Psoas muscle (tissue), 8 donors: ENCODE results near the gene EDIL3. TPM values are rescaled to one million over a fixed set of nuclear protein-coding genes. Genes with fewer than 3 reads are reported as not detected.

Experiments
- ATAC-seq, 4 donors: fragments of 200-7000 bp; cut with Tn5 transposase; one replicate each; pipeline ENCODE4 v1.9.1; 2020; ENCODE audit warnings: moderate library complexity in 3 of 4, mild to moderate bottlenecking in 2 of 4
- DNase-seq, 2 donors: peaks; one replicate each; pipeline ENCODE4 v3.0.0-alpha.2; 2020
- H3K27ac ChIP-seq: fragments of 200-600 bp; one replicate; pipeline ENCODE4 v1.8.0; 2022
- H3K27me3 ChIP-seq, 3 donors: fragments of 200-600 bp in 1 of 3; one replicate each; pipeline versions ENCODE4 v1.6.1 to v1.8.0; 2013 to 2022; ENCODE audit warnings: low read length in 2 of 3, mild to moderate bottlenecking in 2 of 3, moderate library complexity in 1 of 3; ENCODE audit not compliant: insufficient read depth in 3 of 3
- H3K36me3 ChIP-seq, 2 donors: fragments of 200-600 bp in 1 of 2; one replicate each; pipeline versions ENCODE4 v1.6.1 to v1.8.0; 2013 to 2022; ENCODE audit warnings: low read depth in 1 of 2, mild to moderate bottlenecking in 1 of 2, moderate library complexity in 1 of 2; ENCODE audit not compliant: insufficient read depth in 1 of 2
- H3K4me1 ChIP-seq: fragments of 200-600 bp; one replicate; pipeline ENCODE4 v1.8.0; 2022
- H3K4me3 ChIP-seq: fragments of 200-600 bp; one replicate; pipeline ENCODE4 v1.8.0; 2022; ENCODE audit warnings: mild to moderate bottlenecking
- H3K9me3 ChIP-seq: fragments of 200-600 bp; one replicate; pipeline ENCODE4 v1.8.0; 2022
- CTCF ChIP-seq: fragments of 200-600 bp; IDR thresholded peaks from one replicate; pipeline ENCODE4 v1.8.0; 2022; ENCODE audit warnings: antibody characterized with exemption
- WGBS, 3 donors: extraction: QIAGEN DNeasy Blood & Tissue Kit; methylation state at CpG; one replicate each; pipeline versions ENCODE4 v1.1.6 to v1.1.7; 2013; 5-methylcytosine and 5-hydroxymethylcytosine counted together
- intact Hi-C, 2 donors: fragments of 100-400 bp; cut with DNase I; formaldehyde crosslinking; loops; one replicate each; pipeline versions ENCODE4 v1.11.0 to v1.14.2; 2022
- polyA plus RNA-seq, 3 donors: library from polyadenylated mRNA; stranded (reverse); fragments of 200-250 nt; gene quantifications; one replicate each; pipeline ENCODE4 v1.2.3, GENCODE V29; 2013
- total RNA-seq, 4 donors: library from RNA; stranded (reverse); fragmentation: NEBNext Ultra II Directional in 2 of 4; extraction: Animal tissue kit (Norgen Biotek cat#: 25700) in 2 of 4; gene quantifications; one replicate each; pipeline versions ENCODE4 v1.2.1 to v1.2.4, GENCODE V29; 2021 to 2023
- donor health status: healthy with polysubstance abuse.
- donor health status: DM: no; HTN: no; CAD: no; lungs with moderate emphysema.
- donor health status: Bipolar disorder and iron deficiency.
- donor health status: healthy.
- donor health status: DM: yes; HTN: yes; CAD: no.
- donor health status: DM: no; HTN: no; CAD: no.
- donor health status: DM: no; HTN: no; CAD: no.
- donor health status: DM: yes; HTN: yes; CAD: no.

Gene EDIL3
- total and polyA plus RNA-seq, 7 donors: 0.11 to 0.91 (median 0.34) TPM

- intact Hi-C loops: no loop called here
These were observed 293.4 kb downstream of the EDIL3 start for GRCh38 chr5:84091127-84091799.

GRCh38 chr5:84088996-84089395 lies 295.7 kb downstream of the EDIL3 start:
- no peak for ATAC-seq
- WGBS, 3 donors: 46 to 64% (median 62%) methylated on average over 2 of the region's 2 CpGs
- intact Hi-C loops: no loop called here

More at GRCh38 chr5:84091127-84091799, 293.4 kb downstream of the EDIL3 start:
- Histone ChIP-seq H3K27me3 (no peaks in the 10 kb centered on the region), H3K9me3 (no peaks in the 10 kb centered on the region), H3K4me1 (no peaks in the 10 kb centered on the region), H3K27ac (no peak overlapping the region), H3K4me3 (no peak overlapping the region), H3K36me3 (no peaks in the 10 kb centered on the region)
- no peak for ATAC-seq
- 56 to 65% (median 63%) methylated on average over 4 of the region's 4 CpGs for WGBS, 3 donors
- DNase-seq: no peak
- TF ChIP-seq CTCF: no peak

GRCh38 chr5:84086511-84086910 lies 298.2 kb downstream of the EDIL3 start:
- WGBS, 3 donors: 85 to 90% (median 88%) methylated on average over 6 of the region's 6 CpGs
- Histone ChIP-seq H3K27me3 (no peaks in the 10 kb centered on the region), H3K9me3 (no peaks in the 10 kb centered on the region), H3K4me1 (no peaks in the 10 kb centered on the region), H3K4me3 (no peak overlapping the region), H3K27ac (no peak overlapping the region), H3K36me3 (no peaks in the 10 kb centered on the region)
- ATAC-seq: no peak
- intact Hi-C loops: no loop called here
- DNase-seq: no peak
- no peak for TF ChIP-seq CTCF

More at GRCh38 chr5:84088996-84089395, 295.7 kb downstream of the EDIL3 start:
- H3K27me3 ChIP-seq: no peaks in the 10 kb centered on the region
- H3K4me3 ChIP-seq: no peak overlapping the region
- no peaks in the 10 kb centered on the region for H3K9me3 ChIP-seq
- no peaks in the 10 kb centered on the region for H3K36me3 ChIP-seq
- TF ChIP-seq CTCF: no peak
- no peak for DNase-seq
- H3K27ac ChIP-seq: no peak overlapping the region
- no peaks in the 10 kb centered on the region for H3K4me1 ChIP-seq

GRCh38 chr5:84085387-84086041 lies 299.2 kb downstream of the EDIL3 start:
- 72 to 77% (median 75%) methylated on average over 8 of the region's 8 CpGs for WGBS, 3 donors
- no peak overlapping the region for H3K27ac ChIP-seq
- H3K4me3 ChIP-seq: no peak overlapping the region
- no peaks in the 10 kb centered on the region for H3K4me1 ChIP-seq
- no peak for DNase-seq
- no peaks in the 10 kb centered on the region for H3K9me3 ChIP-seq
- H3K36me3 ChIP-seq: no peaks in the 10 kb centered on the region
- H3K27me3 ChIP-seq: no peaks in the 10 kb centered on the region
- no peak for TF ChIP-seq CTCF
- ATAC-seq: no peak
- intact Hi-C loops: no loop called here
